ENCODE measurements around the gene CHD9. TPM values are rescaled to one million over a fixed set of nuclear protein-coding genes. Genes with fewer than 3 reads are reported as not detected.

CHD9 gene
- total RNA-seq: 20.3 and 33.1 TPM in 2 replicates

GRCh38 chr16:53054670-53055485, at the start of gene CHD9:
CHD9 (plus strand) TSS chr16:53054991; CDS start chr16:53156090, 101,099 bp downstream.

GRCh38 chr16:53052519-53053501, 2.0 kb upstream of the CHD9 start, which contains the start of gene CHD9NB:
CHD9NB (minus strand) TSS chr16:53052897; CDS start chr16:53044158, 8,739 bp downstream.

Other genes starting within 250 kb of the CHD9 start
- 0.08 and 1.2 TPM in 2 replicates for gene CHD9NB, start 2.1 kb upstream of the CHD9 start, total RNA-seq